RWPE1 (cell line): ENCODE measurements around the gene KYAT1.
"Not testable (repeated sequence)": the region's sequence is repeated elsewhere in the genome, so short reads cannot be mapped to it uniquely, and the experiment has no call there.

Experiments
- CTCF ChIA-PET: fragments of 350-600 bp; sonication (Branson Sonifier 250); formaldehyde crosslinking; extraction: SDS; loops from one replicate; lab custom pipeline; 2021; lab: Yijun Ruan, JAX
- POLR2A ChIA-PET: fragments of 400-600 bp; formaldehyde crosslinking; extraction: SDS; loops from one replicate; lab custom pipeline; 2020; ENCODE audit warnings: antibody characterized with exemption; ENCODE audit not compliant: low non-redundant PET; lab: Yijun Ruan, JAX
- DNase-seq: peaks from one replicate; pipeline ENCODE4 v3.0.0; 2012; ENCODE audit warnings: low spot score
- H3K27ac ChIP-seq: fragments of 450-650 bp; 2 replicates; pipeline ENCODE4 v1.5.1; 2017
- TF ChIP-seq, protein P1 (sequence below): fragments of 450-650 bp; conservative IDR thresholded peaks from 2 replicates; pipeline ENCODE4 v1.5.1; 2017; ENCODE audit warnings: low read depth, mild to moderate bottlenecking

Gene KYAT1

DNA sequence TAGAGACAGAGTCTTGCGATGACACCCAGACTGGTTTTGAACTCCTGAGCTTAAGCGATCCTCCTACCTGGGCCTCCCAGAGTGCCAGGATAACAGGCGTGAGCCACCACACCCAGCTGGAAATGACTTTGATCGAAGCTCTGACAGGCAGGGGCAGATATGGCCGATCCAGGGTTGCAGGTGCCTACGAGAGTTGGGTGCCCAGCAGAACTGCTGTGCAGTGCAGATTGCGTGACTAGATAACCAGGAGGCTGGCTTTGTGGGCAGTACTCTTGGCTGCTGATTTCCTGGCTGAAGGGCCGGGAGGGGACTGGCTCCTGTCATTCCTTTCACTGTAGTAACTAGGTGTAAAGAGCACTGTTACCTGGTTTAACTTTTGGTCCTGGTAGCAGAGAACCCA is 82.9 kb downstream of the KYAT1 start:
- H3K27ac ChIP-seq: peak overlapping the region; percentile 12; the same call in 1 of the 2 replicates
- ChIA-PET POLR2A (interaction anchor here (0.6 kb wide), 1 partner anchor 165 kb away, joined by 5 read pairs; no protein-coding TSS in a partner anchor), CTCF (interaction anchor here (0.6 to 1.0 kb wide), 3 partner anchors 20 to 130 kb away, joined by 3 read pairs; partner anchors contain the start of gene PKN3)
- no peak for DNase-seq
- TF ChIP-seq, protein P1, sequence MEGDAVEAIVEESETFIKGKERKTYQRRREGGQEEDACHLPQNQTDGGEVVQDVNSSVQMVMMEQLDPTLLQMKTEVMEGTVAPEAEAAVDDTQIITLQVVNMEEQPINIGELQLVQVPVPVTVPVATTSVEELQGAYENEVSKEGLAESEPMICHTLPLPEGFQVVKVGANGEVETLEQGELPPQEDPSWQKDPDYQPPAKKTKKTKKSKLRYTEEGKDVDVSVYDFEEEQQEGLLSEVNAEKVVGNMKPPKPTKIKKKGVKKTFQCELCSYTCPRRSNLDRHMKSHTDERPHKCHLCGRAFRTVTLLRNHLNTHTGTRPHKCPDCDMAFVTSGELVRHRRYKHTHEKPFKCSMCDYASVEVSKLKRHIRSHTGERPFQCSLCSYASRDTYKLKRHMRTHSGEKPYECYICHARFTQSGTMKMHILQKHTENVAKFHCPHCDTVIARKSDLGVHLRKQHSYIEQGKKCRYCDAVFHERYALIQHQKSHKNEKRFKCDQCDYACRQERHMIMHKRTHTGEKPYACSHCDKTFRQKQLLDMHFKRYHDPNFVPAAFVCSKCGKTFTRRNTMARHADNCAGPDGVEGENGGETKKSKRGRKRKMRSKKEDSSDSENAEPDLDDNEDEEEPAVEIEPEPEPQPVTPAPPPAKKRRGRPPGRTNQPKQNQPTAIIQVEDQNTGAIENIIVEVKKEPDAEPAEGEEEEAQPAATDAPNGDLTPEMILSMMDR: no peak

DNA sequence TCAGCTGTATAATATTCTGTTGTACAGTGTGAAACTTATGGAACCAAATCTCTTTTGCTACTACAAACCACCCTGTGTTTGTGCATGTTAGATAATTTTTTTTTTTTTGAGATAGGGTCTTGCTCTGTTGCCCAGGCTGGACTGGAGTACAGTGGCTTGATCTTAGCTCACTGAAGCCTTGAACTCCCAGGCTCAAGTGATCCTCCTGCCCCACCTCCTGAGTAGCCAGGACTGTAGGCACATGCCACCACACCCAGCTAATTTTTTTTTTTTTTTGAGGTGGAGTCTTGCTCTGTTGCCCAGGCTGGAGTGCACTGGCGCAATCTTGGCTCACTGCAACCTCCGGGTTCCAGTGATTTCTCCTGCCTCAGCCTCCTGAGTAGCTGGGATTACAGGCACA is 86.8 kb downstream of the KYAT1 start:
- H3K27ac ChIP-seq, POLR2A ChIA-PET, DNase-seq: not testable (repeated sequence)
- CTCF ChIA-PET: interaction anchor here (0.7 kb wide), 1 partner anchor 23 kb away, joined by 4 read pairs; the partner anchor contains the start of gene ENDOG

DNA sequence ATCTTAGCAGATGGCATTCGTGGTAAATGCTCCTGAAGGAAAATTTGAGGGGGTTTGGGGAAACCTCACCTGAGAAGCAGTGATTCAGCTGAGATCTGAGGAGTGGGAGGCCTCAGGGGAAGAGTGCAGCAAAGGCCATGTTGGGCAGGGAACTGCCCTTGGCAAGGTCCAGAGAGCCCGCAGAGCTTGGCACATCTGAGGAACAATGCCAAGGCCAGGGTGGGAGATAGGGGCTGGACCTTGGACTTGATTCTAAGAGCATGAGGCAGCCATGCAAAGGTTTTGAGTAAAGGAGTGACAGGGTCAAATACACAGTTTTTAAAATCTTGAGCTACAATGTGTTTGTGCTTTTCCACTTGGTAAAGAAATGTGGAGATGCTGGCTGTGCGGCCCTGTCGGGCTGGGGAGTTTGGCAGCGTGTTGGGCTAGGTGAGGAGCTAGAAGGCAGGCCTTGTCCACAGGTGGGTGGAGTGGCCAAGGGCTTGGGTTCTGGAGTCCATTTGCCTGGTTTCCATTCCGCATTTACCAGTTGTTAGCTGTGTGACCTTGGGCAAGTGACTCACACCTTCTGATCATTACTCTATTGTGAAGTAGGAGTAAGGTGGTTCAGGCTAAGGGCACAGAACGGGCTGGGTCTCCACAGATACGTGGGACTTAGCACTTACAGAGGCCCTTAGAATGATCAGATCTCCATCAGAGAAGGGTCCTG is 88.6 kb downstream of the KYAT1 start:
- CTCF ChIA-PET: interaction anchor here (0.7 kb wide), 1 partner anchor 25 kb away, joined by 3 read pairs; no protein-coding TSS in a partner anchor
- no peak for DNase-seq
- POLR2A ChIA-PET: no interaction called here

DNA sequence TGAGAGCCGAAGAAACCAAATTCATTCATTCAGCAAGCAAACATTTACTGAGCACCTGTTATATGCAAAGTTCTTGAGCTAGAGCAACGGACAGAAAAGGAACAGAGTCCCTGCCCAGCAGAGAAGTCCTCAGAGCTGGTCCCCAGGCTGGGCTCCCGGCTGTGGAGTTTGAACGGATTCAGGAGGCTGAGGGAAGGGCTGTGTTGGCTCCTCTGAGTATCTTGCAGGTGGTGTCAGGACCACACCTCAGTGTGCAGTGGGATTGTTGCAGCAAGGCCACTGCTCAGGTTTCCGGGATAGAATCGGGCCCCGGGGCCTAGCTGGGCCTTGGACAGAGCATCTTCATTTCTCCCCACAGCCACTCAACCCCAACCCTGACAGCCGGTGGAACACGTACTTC is 89.6 kb downstream of the KYAT1 start:
- no peak for DNase-seq
- H3K27ac ChIP-seq: no peak overlapping the region; the same call in 1 of the 2 replicates
- POLR2A ChIA-PET: no interaction called here
- TF ChIP-seq, protein P1: no peak
- CTCF ChIA-PET: interaction anchor here (0.5 to 0.6 kb wide), 3 partner anchors 15 to 23 kb away, joined by 3 to 4 read pairs (median 3); no protein-coding TSS in a partner anchor

More for the DNA sequence above, 88.6 kb downstream of the KYAT1 start:
- H3K27ac ChIP-seq: peak overlapping the region; percentile 3; the same call in 1 of the 2 replicates
- TF ChIP-seq, protein P1: no peak

DNA sequence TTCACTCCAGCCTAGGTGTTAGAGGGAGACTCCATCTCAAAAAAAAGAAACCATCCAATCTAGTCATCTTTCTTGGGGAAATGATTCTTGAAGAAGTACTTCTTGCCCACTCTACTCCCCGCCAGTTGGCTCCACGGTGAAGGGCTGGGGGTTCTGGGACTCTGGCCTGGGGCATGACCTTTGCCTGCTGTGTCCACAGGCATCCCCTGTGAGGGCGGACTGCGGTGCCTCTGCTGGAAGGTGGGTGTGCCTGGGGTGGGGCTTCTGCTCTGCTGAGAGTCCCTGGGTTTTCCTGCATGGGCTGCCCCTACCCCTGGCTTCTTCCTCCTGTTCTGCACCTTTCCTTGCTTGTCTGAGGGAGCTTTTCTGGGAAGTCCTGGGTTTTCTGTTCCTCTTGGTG is 91.2 kb downstream of the KYAT1 start:
- H3K27ac ChIP-seq: peak overlapping the region; percentile 14
- TF ChIP-seq, protein P1: no peak
- ChIA-PET POLR2A (interaction anchor here (0.7 kb wide), 1 partner anchor 1636 kb away, joined by 3 read pairs; no protein-coding TSS in a partner anchor), CTCF (interaction anchor here (0.5 kb wide), 1 partner anchor 46 kb away, joined by 3 read pairs; no protein-coding TSS in a partner anchor)
- DNase-seq: no peak

DNA sequence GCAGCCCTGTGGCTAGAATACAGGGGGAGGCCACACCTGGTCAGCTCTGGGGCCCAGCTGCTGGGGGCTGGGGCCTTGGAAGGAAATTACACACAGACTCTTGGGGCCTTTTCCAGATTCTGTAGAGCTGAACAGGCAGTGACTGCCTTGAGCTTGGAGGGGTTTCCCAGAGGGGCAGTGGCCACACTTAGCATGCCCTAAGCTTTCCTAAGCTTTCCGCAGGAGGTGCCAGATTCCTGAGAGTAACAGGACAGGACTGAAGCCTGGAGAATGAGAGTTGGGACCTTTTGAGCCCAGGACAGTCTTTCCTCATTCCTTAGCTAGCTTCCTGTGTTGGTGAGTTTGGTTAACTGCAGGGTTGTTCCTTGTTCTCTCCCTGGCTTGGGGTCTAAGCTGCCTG is 93.3 kb downstream of the KYAT1 start:
- ChIA-PET POLR2A (interaction anchor here (0.5 to 0.8 kb wide), 4 partner anchors 18 to 112 kb away, joined by 3 to 5 read pairs (median 4); no protein-coding TSS in a partner anchor), CTCF (interaction anchor here (0.9 kb wide), 1 partner anchor 21 kb away, joined by 3 read pairs; no protein-coding TSS in a partner anchor)
- no peak for DNase-seq
- H3K27ac ChIP-seq: peak overlapping the region; percentile 83
- TF ChIP-seq, protein P1: no peak

DNA sequence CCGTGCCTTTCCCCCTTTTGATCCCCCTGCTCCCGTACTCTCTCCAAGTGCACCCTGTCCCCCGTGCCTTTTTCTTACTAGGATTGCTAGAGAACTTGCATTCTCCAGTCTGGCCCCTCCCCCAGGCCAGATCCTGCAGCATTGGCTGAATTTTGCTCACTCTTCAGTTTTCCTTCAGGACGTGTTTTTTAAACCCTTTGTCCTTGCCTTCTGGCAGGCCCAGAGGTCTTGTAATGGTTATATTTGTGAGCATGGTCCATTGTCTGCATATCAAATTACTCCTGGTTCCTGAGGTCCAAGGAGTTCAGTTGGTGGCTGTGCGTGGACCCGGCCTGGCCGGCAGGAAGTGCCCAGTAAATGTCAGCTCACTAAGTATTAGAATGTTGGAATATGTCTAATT is 94.1 kb downstream of the KYAT1 start:
- peak overlapping the region; percentile 83 for H3K27ac ChIP-seq
- DNase-seq: peak; percentile 55
- ChIA-PET POLR2A (no interaction called here), CTCF (interaction anchor here (0.6 to 0.9 kb wide), 3 partner anchors 20 to 86 kb away, joined by 3 to 4 read pairs (median 3); no protein-coding TSS in a partner anchor)
- TF ChIP-seq, protein P1: no peak
